GM21737 (cell line): ENCODE data around the gene STARD5.
"Not testable (repeated sequence)": the region's sequence is repeated elsewhere in the genome, so short reads cannot be mapped to it uniquely, and the experiment has no call there.

Experiments
- ATAC-seq: cut with Tn5 transposase; IDR thresholded peaks from one replicate; pipeline ENCODE4 v1.9.1; 2021; ENCODE audit warnings: mild to moderate bottlenecking, moderate library complexity; ENCODE audit not compliant: unreplicated experiment

STARD5 gene

DNA sequence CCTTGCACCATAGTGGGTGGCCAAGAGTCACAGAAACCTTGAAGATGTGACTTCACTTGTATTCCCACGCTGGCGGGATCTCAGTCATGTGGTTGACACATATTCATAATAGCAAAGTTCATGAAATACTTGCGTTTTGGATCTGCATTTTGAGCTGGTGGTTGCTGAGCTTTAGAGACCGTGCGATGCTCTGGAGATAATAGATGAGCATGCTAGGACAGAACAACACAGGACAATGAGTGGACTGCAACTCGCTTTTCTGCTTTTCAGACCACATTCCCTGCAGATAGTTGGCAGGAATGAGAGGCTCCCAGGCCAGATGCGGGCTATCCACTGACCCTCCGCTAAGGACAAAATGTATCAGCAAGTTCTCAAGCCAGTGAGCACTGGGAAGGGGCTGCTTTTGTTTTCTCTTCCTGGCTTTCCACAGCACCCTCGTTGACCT lies 13.8 kb upstream of the STARD5 start:
- ATAC-seq, result no peak

DNA sequence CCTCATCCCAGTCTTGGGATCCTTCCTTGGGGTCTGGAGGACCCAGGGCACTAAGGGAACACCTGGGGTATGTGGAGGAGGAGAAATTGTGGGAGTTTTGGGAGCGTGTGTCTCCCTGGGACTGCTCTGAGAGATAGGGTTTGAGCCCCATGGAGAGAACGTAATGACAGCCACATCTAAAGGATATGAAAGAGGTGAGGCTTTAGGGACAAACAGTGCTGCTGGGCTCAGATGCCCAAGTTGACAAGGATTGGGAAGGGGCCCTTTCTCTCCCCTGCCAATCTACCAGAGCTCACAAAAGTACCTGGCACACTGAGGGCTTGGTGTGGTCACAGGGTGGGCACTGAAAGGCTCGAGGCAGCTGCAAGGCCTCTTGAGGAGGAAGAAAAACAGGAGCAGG lies 13.3 kb upstream of the STARD5 start:
- no peak for ATAC-seq

DNA sequence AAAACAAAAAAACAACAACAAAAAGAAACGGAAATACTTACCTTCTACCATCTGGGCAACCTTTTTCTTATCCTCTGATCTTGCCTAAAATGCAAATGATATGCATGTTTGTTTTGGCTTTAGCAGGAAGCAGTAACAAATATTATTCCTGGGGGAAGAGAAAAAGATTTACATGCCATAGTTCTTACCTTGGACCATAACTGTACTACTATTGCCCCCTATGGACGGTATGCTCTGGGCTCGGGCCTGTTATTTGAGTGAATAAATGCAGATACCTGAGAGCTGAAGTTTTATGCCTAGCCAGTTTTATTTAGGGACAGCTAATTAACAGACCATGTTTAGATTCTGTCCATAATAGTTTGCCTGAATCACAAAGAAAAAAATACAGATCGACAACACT lies 12.6 kb upstream of the STARD5 start:
- no peak for ATAC-seq

DNA sequence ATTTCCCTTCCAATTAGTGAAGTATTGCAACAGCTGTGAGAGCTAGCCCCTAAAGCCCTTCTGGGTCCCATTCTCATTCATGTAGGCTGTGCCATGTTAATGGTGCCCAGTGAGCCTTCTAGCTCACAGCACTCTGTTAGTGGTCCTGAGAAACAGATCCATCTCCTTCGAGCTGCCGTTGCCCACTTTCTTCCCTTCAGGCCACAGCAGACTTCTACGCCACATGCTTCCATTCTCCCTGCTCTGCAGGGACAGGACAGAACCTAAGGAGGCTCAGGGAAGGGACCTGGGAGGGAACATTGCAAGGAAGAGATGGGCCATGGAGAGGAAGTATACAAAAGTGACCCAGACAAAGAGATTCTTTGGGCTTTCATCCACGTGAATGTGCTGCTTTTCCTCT lies 11.7 kb upstream of the STARD5 start:
- no peak for ATAC-seq

DNA sequence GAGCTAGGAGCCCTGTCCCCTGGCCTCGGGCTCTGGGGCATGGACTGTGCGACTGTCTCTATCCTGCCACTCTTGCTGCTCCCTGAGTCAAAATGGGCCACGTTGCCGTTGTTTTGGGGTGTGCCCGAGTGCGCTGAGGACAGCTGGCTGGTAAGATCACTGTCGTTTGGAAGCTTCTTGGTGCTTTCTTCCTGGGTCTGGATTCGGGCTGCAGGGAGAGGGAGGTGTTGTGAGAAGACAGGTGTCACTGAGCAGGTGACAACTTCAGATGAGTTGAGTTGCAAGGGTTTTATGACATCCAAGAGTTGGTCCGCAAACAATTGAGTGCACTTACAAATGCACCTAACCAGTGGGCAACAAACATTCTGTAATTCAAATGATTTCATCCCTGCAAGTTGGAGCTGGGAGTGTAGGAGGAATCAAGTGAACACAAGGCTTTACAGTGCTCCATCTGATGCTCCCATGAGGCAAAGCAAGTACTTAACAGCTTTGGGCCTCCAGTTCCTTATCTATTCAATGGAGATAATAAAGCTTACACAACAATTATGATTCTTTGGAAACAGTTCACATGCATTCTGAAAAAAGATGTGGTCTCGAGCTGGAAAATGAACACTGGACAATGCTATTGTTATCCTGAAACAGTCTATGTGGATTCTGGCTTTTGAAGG lies 11.0 kb upstream of the STARD5 start:
- no peak for ATAC-seq

DNA sequence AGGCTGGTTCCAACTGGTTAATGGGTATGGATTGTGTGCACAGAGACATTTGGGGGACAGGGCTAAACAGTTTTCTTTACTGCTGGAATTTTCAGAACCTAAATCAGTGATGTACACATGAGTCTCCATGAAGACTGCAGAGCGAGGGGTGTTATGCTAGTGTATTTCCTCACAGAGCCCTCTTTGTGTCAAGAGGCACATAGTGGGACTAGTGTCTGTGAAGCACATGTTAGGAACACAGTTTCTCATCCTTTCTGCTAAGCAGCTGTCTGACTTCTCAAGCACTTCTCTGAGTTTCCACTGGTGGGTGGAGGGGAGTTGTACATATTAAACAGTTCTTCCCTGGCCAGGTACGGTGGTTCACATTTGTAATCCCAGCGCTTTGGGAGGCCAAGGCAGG lies 9.4 kb upstream of the STARD5 start:
- ATAC-seq, result no peak

DNA sequence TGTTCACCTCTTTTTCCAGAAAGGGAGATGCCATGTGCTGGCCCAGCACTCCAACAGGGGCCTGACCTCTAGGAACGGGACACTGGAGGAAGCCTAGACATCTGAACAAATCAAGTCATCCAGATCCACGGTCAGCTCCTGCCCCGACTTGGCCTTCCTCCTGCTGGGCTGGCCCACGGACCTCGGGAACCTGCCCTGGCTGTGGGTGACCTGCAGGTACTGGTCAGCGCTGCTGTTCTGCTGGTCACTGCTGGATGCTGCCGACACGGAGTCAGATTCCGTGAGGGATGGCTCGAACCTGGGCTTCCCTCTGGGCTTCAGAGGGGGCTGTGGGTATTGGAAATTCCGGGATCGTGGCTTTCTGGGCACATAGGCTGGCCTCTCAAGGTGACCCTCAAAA lies 8.4 kb upstream of the STARD5 start:
- ATAC-seq, result no peak

DNA sequence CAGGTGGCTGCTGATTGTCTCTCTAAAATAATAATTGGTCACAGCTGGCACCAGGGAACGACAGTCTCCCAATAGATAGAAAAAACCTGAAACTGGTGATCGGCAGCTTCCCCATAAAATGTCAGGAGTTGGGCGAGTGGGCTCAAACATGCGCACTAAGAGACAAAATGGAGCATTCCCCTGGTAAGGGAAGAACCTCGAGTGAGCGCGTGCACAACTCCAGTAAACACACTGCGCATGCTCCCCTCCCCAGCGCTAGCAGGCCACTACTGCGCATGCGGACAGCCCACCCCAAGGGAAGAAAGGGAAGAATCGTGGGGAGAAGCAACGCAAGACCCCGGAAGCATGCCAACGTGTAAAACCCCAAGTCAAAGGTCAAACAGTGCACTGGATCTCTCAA lies 7.7 kb upstream of the STARD5 start:
- ATAC-seq, result no peak

DNA sequence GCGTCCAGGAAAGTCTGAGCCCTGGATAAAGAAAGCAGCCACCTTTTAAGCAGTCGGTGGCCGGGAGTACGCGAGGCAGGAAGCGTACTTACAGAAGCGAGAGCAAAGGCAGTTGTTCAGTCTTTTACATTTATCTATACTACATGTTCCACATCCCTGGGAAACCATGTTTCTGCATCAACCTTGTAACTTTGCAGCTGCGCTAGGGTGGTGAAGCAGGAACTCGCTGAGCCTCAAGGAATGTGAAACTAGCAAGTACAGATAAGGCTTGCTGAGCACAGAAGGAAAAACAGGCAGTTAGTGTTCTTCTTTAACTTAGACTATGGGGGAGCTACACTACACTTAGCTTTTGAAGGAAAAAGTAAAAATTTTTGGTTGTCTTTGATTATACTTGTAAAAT lies 7.2 kb upstream of the STARD5 start:
- ATAC-seq, result not testable (repeated sequence)

DNA sequence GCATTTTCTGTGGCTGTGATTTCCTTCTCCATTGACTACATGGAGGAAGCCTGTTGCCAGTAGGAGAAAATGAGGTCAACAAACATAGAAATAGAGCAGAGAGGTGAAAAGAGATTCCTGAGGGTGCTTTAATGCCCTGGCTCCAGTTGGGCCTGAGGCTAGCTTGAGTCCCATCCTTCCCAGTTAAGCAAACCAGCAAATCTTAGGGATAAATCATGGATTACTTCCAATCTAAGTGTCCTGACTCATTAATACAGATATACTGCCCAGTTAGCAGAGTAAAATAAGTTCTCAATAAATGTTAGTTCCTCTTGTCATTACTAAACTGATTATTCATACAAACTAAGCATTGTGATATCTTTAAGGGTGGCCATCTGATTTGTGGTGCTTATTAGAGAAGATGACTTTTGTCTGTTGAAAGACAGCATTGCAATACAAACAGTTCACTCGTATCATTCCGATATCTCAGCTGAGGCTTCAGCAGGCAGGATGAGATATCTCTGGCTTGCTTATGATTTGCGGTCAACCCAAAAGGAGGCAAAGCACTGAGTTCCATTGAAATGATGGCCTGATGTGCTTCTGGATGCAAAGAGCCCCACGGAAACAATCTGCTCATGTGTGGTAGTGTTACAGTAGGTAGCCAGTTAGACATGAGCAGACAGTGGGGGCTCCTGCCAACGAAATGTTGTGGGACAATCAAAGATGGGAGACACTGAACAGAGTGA lies 6.6 kb upstream of the STARD5 start:
- ATAC-seq, result no peak

DNA sequence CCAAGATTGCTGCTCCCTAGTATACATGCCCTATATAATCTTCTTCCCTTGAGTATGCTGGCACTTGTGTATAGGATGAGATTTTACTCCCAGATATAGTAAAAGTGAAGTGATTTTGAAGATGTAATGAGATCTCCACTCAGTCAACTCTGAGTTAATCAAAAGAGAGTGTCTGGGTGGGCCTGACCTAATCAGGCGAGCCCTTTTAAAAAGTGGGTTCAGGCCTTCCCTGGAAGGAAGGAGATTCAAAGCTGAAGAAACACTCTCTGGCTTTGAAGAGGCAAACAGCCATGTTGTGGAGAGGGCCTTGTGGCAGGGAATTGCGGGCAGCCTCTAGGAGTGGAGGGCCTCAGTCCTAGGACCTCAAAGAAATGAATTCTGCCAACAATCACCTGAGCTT lies 5.5 kb upstream of the STARD5 start:
- no peak for ATAC-seq

DNA sequence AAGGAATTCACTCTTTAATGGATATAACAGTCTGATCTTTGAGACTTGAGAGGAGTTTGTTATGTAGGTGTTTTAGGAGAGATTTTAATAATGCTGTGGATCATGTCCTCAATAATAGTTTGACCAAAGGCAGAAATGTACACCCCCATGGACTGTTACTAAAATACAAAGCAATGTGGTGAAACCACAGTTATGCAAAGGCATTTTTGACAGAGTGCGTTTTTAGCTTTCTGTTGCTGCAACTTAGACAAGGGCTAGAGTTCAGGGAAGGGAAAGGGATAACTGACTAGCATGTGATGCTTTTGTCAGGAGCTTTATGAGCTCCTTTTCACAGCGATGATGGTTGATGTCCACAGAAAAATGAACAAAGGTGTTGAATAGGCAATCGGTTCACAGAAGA lies 3.6 kb upstream of the STARD5 start:
- no peak for ATAC-seq

DNA sequence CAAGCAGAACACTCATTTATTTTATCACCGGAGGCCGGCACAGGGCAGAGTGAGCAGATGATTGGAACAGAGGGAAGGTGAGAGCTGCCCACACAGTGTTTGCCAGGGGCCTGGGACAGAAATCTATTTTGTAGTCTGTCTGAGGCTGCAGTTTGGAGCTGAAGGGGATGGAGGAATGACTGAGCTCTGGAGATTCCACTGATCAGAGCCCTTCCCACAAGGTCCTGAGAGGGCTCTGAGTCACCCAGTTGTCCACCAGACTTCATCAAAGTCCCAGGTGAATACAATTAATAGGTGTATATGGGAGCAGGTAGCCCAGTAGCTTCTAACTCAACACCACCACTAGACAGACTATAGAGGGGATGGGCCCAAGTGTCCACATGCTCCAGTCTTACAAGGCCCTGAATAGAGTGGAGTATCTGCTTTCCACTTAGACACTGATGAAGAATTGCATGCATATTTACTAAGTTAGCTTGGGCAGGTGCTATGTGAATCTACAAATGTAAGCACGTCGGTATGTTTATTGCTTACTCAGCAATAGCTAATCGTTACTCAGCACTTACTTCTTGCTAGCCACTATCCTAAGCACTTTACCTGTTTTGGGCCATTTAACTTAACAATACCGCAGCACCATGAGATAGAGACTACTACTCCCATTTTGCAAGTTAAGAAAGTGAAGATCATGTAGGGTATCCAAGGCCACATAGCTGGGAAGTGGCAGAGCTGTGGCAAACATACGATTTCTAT lies 2.7 kb upstream of the STARD5 start:
- ATAC-seq, result no peak

DNA sequence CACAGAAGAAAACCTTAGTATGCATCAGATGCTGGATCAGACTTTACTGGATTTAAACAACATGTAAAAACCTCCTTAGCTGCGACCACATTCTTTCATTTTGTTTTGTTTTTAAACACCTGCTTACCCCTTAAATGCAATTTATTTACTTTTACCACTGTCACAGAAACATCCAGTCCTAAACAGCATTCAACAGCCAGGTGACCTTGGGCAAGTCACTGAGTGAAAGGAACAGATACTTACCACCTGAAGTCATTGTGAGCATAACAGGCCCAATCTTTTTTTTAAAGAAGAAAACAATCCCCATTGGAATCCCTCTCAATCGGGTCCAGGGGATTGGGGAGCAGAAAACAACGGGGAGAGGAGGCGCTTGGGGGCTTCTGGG lies 390 bp downstream of the STARD5 start:
- peak; percentile 7 for ATAC-seq

DNA sequence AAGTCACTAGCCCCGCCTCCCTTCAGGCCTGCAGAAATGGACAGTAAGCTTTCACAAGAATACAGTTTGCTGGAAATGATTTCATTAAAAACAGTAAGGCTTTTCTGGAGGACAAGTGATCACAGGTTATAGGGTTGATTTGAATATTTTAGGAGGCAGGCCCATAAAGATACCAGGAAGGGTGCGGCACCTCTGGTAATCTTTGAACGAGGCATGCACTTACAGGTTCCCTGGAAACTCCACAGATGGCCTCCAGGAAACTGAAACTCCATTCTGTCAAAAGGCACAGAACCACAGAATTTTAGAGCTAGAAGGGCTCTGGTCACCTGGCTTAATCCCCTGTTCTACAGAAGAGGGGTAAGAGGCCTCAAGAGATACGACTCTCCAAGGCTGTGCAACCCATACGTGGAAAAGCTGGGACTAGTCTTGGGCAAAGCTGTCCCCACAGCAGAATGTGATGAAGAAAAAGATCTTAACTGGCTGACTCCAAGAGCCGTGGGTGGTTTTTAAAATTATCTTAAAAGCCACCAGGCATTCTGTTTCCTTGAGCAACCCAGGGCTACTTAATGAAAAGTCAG lies 1.2 kb downstream of the STARD5 start:
- no peak for ATAC-seq

DNA sequence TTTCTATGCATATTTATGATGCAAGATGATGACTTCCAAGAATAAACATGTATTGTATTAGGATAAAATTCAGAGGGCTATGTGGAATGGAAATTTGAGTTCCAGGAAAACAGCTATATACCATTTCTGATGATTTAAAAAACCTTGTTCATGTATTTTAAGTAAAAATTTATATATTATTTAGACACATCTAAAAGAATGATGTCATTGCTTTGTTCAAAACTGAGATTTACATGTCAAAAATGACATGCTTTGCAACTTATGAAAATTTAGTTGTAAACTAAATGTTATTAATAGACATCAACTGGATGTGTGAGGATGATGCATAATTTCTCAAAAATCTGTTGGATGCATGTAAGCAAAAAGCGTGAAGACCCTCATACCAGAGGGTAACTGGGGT lies 2.3 kb downstream of the STARD5 start:
- no peak for ATAC-seq

DNA sequence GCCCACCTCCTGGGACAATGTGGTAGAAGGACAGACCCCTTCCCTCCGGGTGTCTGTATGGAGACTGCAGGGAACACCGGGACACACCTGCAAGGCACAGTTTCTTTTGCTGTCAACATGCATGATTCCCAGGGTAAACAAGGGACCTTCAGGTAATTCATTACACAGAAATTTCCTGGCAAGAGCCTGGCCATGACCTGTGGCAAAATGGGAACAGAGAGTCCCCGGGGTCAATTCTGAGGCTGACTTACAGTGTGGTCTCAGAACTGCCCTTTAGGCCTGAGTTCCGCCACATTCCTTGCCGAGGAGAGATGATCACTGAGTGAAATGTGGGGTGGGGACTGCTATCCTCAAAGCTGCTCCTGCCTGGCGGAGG lies 6.3 kb downstream of the STARD5 start:
- no peak for ATAC-seq

DNA sequence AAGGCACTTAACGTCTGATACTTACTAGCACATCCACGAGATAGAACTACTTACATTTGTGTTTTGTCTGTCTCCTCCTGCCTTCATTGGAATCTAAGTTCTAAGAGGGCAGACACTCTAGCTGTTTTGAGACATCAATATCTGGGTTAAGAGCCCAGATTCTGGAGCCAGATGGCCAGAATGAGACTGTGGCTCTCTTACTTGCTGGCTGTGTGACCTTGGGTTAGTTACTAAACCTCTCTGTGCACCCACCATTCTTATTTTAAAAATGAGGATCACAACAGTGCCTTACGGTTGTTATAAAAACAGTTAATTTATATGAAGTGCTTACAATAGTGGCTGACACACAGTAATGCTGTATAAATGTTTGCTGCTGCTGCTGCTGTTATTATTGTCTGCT lies 7.7 kb downstream of the STARD5 start:
- no peak for ATAC-seq

DNA sequence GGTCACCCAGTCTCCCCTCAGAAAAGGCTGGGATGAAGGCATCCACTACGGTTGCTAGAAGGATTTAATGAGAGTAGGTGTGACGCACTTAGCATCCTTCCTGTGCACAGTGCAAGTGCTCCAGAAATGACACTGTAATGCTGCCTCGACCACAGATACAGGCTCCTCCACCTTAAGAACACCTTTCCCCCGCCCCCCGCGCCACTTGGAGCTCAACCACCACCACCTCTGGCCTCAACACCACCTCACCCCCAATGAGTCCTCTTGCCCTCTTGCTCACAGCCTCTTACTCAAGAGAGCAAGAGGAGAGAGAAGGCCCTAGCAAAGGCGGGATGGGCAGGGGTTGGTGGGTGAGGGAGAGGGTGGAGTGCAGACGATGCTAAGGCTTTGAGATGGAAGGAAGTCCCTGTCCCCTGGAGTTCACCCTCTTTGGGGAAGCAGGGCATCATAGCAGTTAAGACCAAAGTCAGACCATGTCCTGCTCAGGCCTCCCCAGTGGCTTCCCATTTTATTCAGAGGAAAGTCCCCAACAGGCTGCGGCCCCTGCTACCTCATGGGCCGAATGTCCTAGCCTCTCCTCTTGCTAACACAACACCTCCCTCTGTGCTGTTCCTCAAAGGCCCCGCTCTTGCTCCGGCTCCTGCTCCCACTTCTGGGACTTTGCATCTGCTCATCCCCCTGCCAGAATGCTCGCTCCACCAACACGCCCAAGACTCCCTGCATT lies 8.3 kb downstream of the STARD5 start:
- ATAC-seq, result no peak

DNA sequence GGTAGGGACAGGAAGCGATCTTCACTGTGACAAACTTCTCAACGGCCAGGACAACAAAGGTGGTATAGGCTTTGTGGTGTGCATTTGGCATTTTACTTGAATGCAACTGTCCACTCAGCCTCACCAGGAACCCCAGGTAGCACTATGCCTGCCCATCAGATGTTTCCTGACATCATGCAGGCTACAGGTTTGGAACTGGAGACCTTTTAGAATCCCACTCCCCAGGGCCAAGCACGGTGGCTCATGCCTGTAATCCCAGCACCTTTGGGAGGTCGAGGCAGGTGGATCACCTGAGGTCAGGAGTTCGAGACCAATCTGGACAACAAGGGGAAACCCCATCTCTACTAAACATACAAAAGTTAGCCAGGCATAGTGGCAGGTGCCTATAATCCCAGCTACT lies 9.6 kb downstream of the STARD5 start:
- ATAC-seq, result no peak

DNA sequence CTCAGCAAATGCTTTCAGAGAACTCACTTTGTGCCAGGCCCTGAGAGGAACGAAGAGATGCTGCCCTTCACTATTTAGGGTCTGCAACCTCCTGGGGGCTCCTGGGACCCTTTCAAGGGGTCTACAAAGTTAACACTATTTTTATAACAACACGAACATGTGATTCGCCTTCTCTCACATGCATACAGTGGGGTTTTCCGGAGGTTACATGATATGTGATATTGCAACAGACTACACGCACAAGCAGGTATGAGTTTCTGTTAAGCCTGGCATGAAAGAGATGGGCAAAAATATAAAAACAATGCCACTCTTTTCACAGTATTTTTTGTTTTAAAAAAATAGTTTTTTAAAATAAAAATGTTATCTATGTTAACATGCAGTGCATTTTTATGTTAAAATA lies 10.3 kb downstream of the STARD5 start:
- ATAC-seq, result no peak
